Spleen (tissue), 11 donors: ENCODE data around the gene GRIK4. TPM values are rescaled to one million over a fixed set of nuclear protein-coding genes. Genes with fewer than 3 reads are reported as not detected.

Experiments used
- DNase-seq: peaks from one replicate; pipeline ENCODE4 v3.0.0-alpha.2; 2020
- H3K27ac ChIP-seq, 8 donors: fragments of 200-600 bp; sonication (generic) in 7 of 8; 1 replicate in 4 of 8; 2 replicates in 4 of 8; pipeline versions ENCODE4 v1.5.0 to v1.8.0; 2016 to 2021; ENCODE audit warnings: inconsistent platforms in 4 of 8, mild to moderate bottlenecking in 4 of 8, moderate library complexity in 1 of 8
- H3K27me3 ChIP-seq, 7 donors: fragments of 200-600 bp; sonication (generic) in 6 of 7; replicated peaks in 1 of 7; 1 replicate in 4 of 7; 2 replicates in 3 of 7; pipeline versions ENCODE4 v1.5.0 to v1.8.0; 2016 to 2021; ENCODE audit warnings: inconsistent platforms in 3 of 7, mild to moderate bottlenecking in 1 of 7
- H3K36me3 ChIP-seq, 6 donors: fragments of 200-600 bp; sonication (generic) in 5 of 6; 1 replicate in 4 of 6; 2 replicates in 2 of 6; pipeline versions ENCODE4 v1.5.0 to v1.8.0; 2016 to 2021; ENCODE audit warnings: inconsistent platforms in 2 of 6
- H3K4me1 ChIP-seq, 6 donors: fragments of 200-600 bp; sonication (generic) in 5 of 6; 1 replicate in 3 of 6; 2 replicates in 3 of 6; pipeline versions ENCODE4 v1.5.0 to v1.8.0; 2016 to 2021; ENCODE audit warnings: inconsistent platforms in 3 of 6
- H3K4me3 ChIP-seq, 8 donors: fragments of 200-600 bp; sonication (generic) in 7 of 8; 1 replicate in 4 of 8; 2 replicates in 4 of 8; pipeline versions ENCODE4 v1.5.0 to v1.8.0; 2016 to 2021; ENCODE audit warnings: inconsistent platforms in 4 of 8, mild to moderate bottlenecking in 4 of 8, moderate library complexity in 2 of 8
- H3K9me3 ChIP-seq, 8 donors: fragments of 200-600 bp; sonication (generic) in 7 of 8; 1 replicate in 4 of 8; 2 replicates in 4 of 8; pipeline versions ENCODE4 v1.5.0 to v1.8.0; 2016 to 2021; ENCODE audit warnings: inconsistent platforms in 4 of 8
- CTCF ChIP-seq, 11 experiments: fragments of 200-600 bp in 7 of 11; fragments of 450-650 bp in 4 of 11; sonication (generic) in 4 of 11; IDR thresholded peaks in 8 of 11; conservative IDR thresholded peaks in 3 of 11; 1 replicate in 7 of 11; 2 replicates in 4 of 11; pipeline versions ENCODE4 v1.4.0 to v1.8.0; 2016 to 2021; ENCODE audit warnings: antibody characterized with exemption in 11 of 11, inconsistent platforms in 4 of 11, mild to moderate bottlenecking in 1 of 11
- POLR2A ChIP-seq, 3 donors: fragments of 450-650 bp; IDR thresholded peaks; one replicate each; pipeline ENCODE4 v1.5.1; 2017; ENCODE audit warnings: antibody characterized with exemption in 3 of 3, mild to moderate bottlenecking in 1 of 3
- POLR2AphosphoS5 ChIP-seq, 3 donors: sonication (generic); formaldehyde crosslinking; IDR thresholded peaks; one replicate each; pipeline ENCODE4 v1.5.1; 2017; ENCODE audit warnings: antibody characterized with exemption in 3 of 3
- WGBS, 5 donors: extraction: QIAGEN DNeasy Blood & Tissue Kit in 3 of 5; methylation state at CpG; one replicate each; pipeline versions ENCODE4 v1.1.5 to v1.1.7; 2013 to 2018; 5-methylcytosine and 5-hydroxymethylcytosine counted together
- intact Hi-C: fragments of 100-400 bp; cut with DNase I; formaldehyde crosslinking; loops from one replicate; pipeline ENCODE4 v1.15.0; 2023; ENCODE audit warnings: low total_unique reads
- polyA plus RNA-seq, 3 donors: library from polyadenylated mRNA; stranded (reverse); fragments of 200-250 nt; gene quantifications; one replicate each; pipeline ENCODE4 v1.2.1, GENCODE V29; 2013
- total RNA-seq, 7 donors: library from RNA; depleted of rRNA in 3 of 7; stranded (reverse); fragments of >200 nt in 3 of 7; fragmentation: NEBNext Ultra II Directional in 4 of 7; extraction: Animal tissue kit (Norgen Biotek cat#: 25700) in 4 of 7; gene quantifications; one replicate each; pipeline versions ENCODE4 v1.1.0 to v1.2.1, GENCODE V29; 2016 to 2021
- donor health status: healthy with polysubstance abuse.
- donor health status: DM: no; HTN: no; CAD: no; lungs with moderate emphysema.
- donor health status: DM: no; HTN: no; CAD: no.
- donor health status: Bipolar disorder and iron deficiency.
- donor health status: healthy.
- donor health status: DM: no; HTN: no; CAD: no.
- donor health status: DM: yes; HTN: yes; CAD: no.

The GRIK4 gene
- total and polyA plus RNA-seq, 10 donors: 0.04 to 2.4 (median 0.59) TPM

GRCh38 chr11:120512739-120513435 lies 1.3 kb downstream of the GRIK4 start:
- peak; percentile 72 for DNase-seq
- Histone ChIP-seq H3K27me3 (peaks cover 0 to 98% (median 24%) of the 10 kb centered on the region in 7 donors), H3K27ac (no peak overlapping the region), H3K9me3 (no peaks in the 10 kb centered on the region), H3K36me3 (no peaks in the 10 kb centered on the region), H3K4me3 (no peak overlapping the region), H3K4me1 (peaks cover 0 to 16% (median 4%) of the 10 kb centered on the region in 6 donors)
- 79 to 87% (median 83%) methylated on average over 6 to 22 of the region's 22 CpGs for WGBS, 5 donors
- TF ChIP-seq POLR2AphosphoS5 (IDR thresholded peaks at IDR 0.05) (no peak), POLR2A (IDR thresholded peaks at IDR 0.05) (no peak), CTCF (IDR thresholded peaks at IDR 0.05 in 8 of 11, conservative IDR thresholded peaks at IDR 0.05 in 3 of 11) (no peak)
- intact Hi-C loops: loop anchor here (10.0 kb wide), 1 partner anchor 292 kb away; no protein-coding TSS in a partner anchor

- H3K27ac ChIP-seq: no peak overlapping the region
- DNase-seq: peak; percentile 61
- WGBS, 5 donors: 76 to 84% (median 82%) methylated on average over 19 of the region's 19 CpGs
- no peaks in the 10 kb centered on the region for H3K36me3 ChIP-seq
- peaks cover 0 to 16% (median 4%) of the 10 kb centered on the region in 6 donors for H3K4me1 ChIP-seq
- no peaks in the 10 kb centered on the region for H3K9me3 ChIP-seq
- intact Hi-C loops: loop anchor here (10.0 kb wide), 1 partner anchor 291 kb away; no protein-coding TSS in a partner anchor
- H3K4me3 ChIP-seq: no peak overlapping the region
- peaks cover 0 to 96% (median 20%) of the 10 kb centered on the region in 7 donors for H3K27me3 ChIP-seq
- no peak for TF ChIP-seq CTCF (IDR thresholded peaks at IDR 0.05 in 8 of 11, conservative IDR thresholded peaks at IDR 0.05 in 3 of 11)
- TF ChIP-seq POLR2AphosphoS5 (IDR thresholded peaks at IDR 0.05): no peak
- no peak for TF ChIP-seq POLR2A (IDR thresholded peaks at IDR 0.05)
Measured at GRCh38 chr11:120513436-120514315, 2.1 kb downstream of the GRIK4 start.

GRCh38 chr11:120514541-120515121 lies 3.1 kb downstream of the GRIK4 start:
- WGBS, 5 donors: 81 to 90% (median 86%) methylated on average over 14 of the region's 14 CpGs
- H3K4me1 ChIP-seq: peaks cover 0 to 16% (median 4%) of the 10 kb centered on the region in 6 donors
- DNase-seq: peak; percentile 72

More at GRCh38 chr11:120514541-120515121, 3.1 kb downstream of the GRIK4 start:
- Histone ChIP-seq H3K36me3 (no peaks in the 10 kb centered on the region), H3K9me3 (no peaks in the 10 kb centered on the region), H3K27me3 (peaks cover 0 to 94% (median 20%) of the 10 kb centered on the region in 7 donors), H3K4me3 (no peak overlapping the region), H3K27ac (no peak overlapping the region)
- intact Hi-C loops: loop anchor here (5.0 to 10.0 kb wide), 2 partner anchors 290 to 438 kb away; no protein-coding TSS in a partner anchor
- TF ChIP-seq CTCF (IDR thresholded peaks at IDR 0.05 in 8 of 11, conservative IDR thresholded peaks at IDR 0.05 in 3 of 11): no peak
- no peak for TF ChIP-seq POLR2A (IDR thresholded peaks at IDR 0.05)
- no peak for TF ChIP-seq POLR2AphosphoS5 (IDR thresholded peaks at IDR 0.05)
